ENCODE results near the gene OSBPL9.

DNA sequence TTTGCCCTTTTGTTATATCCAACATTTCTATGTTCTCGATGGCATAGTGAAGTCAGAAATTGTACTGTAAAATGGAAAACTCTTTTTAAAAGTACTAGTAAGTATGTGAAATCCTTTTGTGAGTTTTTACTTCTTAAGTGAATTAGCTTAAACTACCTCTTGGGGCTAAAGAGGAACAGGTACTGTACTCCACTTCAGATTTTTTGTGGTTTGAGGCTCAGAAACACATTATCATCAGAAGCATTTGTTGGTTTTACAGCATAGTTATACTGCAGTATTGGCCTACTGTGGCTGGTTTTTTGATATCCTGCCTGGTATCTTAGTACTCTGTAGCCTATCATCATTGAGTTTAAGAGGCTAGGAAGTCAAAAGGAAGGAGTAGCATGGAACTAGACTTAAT lies 144.5 kb downstream of the OSBPL9 start:
- TF ChIP-seq, protein P1, sequence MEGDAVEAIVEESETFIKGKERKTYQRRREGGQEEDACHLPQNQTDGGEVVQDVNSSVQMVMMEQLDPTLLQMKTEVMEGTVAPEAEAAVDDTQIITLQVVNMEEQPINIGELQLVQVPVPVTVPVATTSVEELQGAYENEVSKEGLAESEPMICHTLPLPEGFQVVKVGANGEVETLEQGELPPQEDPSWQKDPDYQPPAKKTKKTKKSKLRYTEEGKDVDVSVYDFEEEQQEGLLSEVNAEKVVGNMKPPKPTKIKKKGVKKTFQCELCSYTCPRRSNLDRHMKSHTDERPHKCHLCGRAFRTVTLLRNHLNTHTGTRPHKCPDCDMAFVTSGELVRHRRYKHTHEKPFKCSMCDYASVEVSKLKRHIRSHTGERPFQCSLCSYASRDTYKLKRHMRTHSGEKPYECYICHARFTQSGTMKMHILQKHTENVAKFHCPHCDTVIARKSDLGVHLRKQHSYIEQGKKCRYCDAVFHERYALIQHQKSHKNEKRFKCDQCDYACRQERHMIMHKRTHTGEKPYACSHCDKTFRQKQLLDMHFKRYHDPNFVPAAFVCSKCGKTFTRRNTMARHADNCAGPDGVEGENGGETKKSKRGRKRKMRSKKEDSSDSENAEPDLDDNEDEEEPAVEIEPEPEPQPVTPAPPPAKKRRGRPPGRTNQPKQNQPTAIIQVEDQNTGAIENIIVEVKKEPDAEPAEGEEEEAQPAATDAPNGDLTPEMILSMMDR (IDR thresholded peaks at IDR 0.05; ENCODE audit: low read length): no peak
- TF ChIP-seq EZH2 (IDR thresholded peaks at IDR 0.05; ENCODE audit: borderline replicate concordance, low read length): no peak

All from OCI-LY1 (cell line).